T-cell (primary cell): ENCODE data around the gene DUOX2. TPM values are rescaled to one million over a fixed set of nuclear protein-coding genes. Genes with fewer than 3 reads are reported as not detected.

Experiments used
- ATAC-seq, 4 experiments: fragments of 200-7000 bp in 3 of 4; fragments of 150-1000 bp in 1 of 4; cut with Tn5 transposase; replicated peaks in 1 of 4; 1 replicate in 3 of 4; 2 replicates in 1 of 4; pipeline ENCODE4 v1.10.0; 2021; ENCODE audit warnings: moderate library complexity in 3 of 4, mild to moderate bottlenecking in 2 of 4, moderate number of reproducible peaks in 1 of 4
- CTCF ChIA-PET, 2 donors: fragments of 300-600 bp; sonication (Branson Sonifier 250); formaldehyde crosslinking; loops; one replicate each; lab custom pipeline; 2022; ENCODE audit warnings: antibody characterized with exemption in 2 of 2; lab: Charles Lee
- POLR2A ChIA-PET, 2 donors: fragments of 300-600 bp; sonication (Branson Sonifier 250); formaldehyde crosslinking; loops; one replicate each; lab custom pipeline; 2022; ENCODE audit warnings: antibody characterized with exemption in 2 of 2; lab: Charles Lee
- DNase-seq, 35 experiments: peaks; one replicate each; pipeline versions ENCODE4 v3.0.0 to v3.0.0-alpha.2; 2013 to 2023
- H3K27ac ChIP-seq: one replicate; pipeline ENCODE4 v1.5.1; 2013; ENCODE audit warnings: low read length
- H3K27me3 ChIP-seq, 2 experiments: replicated peaks in 1 of 2; 1 replicate in 1 of 2; 2 replicates in 1 of 2; pipeline versions ENCODE4 v1.6.1 to v1.7.0; 2013; ENCODE audit warnings: low read length in 1 of 2, mixed read lengths in 1 of 2; ENCODE audit not compliant: control insufficient read depth in 2 of 2, insufficient read depth in 2 of 2; ENCODE audit errors: extremely low read depth in 1 of 2
- H3K36me3 ChIP-seq, 2 donors: 1 replicate in 1 of 2; 2 replicates in 1 of 2; pipeline versions ENCODE4 v1.6.1 to v1.7.0; 2013; ENCODE audit warnings: low read length in 1 of 2; ENCODE audit not compliant: control insufficient read depth in 2 of 2, insufficient read depth in 1 of 2; ENCODE audit errors: extremely low read depth in 1 of 2
- H3K4me1 ChIP-seq, 2 experiments: 1 replicate in 1 of 2; 2 replicates in 1 of 2; pipeline versions ENCODE4 v1.6.1 to v1.7.0; 2013; ENCODE audit warnings: low read length in 2 of 2, mixed read lengths in 1 of 2; ENCODE audit not compliant: insufficient read depth in 2 of 2, control insufficient read depth in 1 of 2; ENCODE audit errors: extremely low read depth in 1 of 2
- H3K4me3 ChIP-seq, 2 donors: 1 replicate in 1 of 2; 2 replicates in 1 of 2; pipeline versions ENCODE4 v1.5.1 to v1.7.0; 2013; ENCODE audit warnings: mild to moderate bottlenecking in 2 of 2, low read length in 1 of 2, moderate library complexity in 1 of 2; ENCODE audit not compliant: control insufficient read depth in 1 of 2; ENCODE audit errors: extremely low read depth in 1 of 2
- H3K9me3 ChIP-seq: 2 replicates; pipeline ENCODE4 v1.7.0; 2013
- H3K27ac Mint-ChIP-seq, 2 donors: one replicate each; pipeline ENCODE4 v1.8.0; 2020 to 2021; ENCODE audit warnings: mild to moderate bottlenecking in 2 of 2, mixed read lengths in 2 of 2
- H3K27me3 Mint-ChIP-seq, 2 donors: one replicate each; pipeline ENCODE4 v1.8.0; 2021 to 2022; ENCODE audit warnings: mixed read lengths in 2 of 2
- H3K36me3 Mint-ChIP-seq: one replicate; pipeline ENCODE4 v1.8.0; 2021; ENCODE audit warnings: mixed read lengths
- H3K4me1 Mint-ChIP-seq, 3 donors: one replicate each; pipeline ENCODE4 v1.8.0; 2020 to 2022; ENCODE audit warnings: mixed read lengths in 3 of 3, mild to moderate bottlenecking in 1 of 3
- H3K4me3 Mint-ChIP-seq, 3 donors: one replicate each; pipeline ENCODE4 v1.8.0; 2020 to 2022; ENCODE audit warnings: mild to moderate bottlenecking in 3 of 3, mixed read lengths in 3 of 3, moderate library complexity in 3 of 3
- H3K9me3 Mint-ChIP-seq, 3 donors: one replicate each; pipeline ENCODE4 v1.8.0; 2020 to 2022; ENCODE audit warnings: mixed read lengths in 3 of 3
- WGBS: methylation state at CpG from one replicate; pipeline ENCODE4 v1.1.5; 2013; ENCODE audit warnings: missing lambda C conversion rate; ENCODE audit not compliant: insufficient coverage; 5-methylcytosine and 5-hydroxymethylcytosine counted together
- total RNA-seq, 35 experiments: library from RNA in 6 of 35; stranded (reverse) in 6 of 35; fragments of 120-200 nt in 1 of 35; gene quantifications; one replicate each; pipeline versions ENCODE4 v1.2.1 to v1.2.4 and lab custom pipeline; 2013 to 2026

DUOX2 gene
- total RNA-seq, 5 donors from 2014 or later (not counting 1 experiment from before 2014, with no cell fraction given), result 0.10 to 0.16 (median 0.12) TPM; not detected in 2

DNA sequence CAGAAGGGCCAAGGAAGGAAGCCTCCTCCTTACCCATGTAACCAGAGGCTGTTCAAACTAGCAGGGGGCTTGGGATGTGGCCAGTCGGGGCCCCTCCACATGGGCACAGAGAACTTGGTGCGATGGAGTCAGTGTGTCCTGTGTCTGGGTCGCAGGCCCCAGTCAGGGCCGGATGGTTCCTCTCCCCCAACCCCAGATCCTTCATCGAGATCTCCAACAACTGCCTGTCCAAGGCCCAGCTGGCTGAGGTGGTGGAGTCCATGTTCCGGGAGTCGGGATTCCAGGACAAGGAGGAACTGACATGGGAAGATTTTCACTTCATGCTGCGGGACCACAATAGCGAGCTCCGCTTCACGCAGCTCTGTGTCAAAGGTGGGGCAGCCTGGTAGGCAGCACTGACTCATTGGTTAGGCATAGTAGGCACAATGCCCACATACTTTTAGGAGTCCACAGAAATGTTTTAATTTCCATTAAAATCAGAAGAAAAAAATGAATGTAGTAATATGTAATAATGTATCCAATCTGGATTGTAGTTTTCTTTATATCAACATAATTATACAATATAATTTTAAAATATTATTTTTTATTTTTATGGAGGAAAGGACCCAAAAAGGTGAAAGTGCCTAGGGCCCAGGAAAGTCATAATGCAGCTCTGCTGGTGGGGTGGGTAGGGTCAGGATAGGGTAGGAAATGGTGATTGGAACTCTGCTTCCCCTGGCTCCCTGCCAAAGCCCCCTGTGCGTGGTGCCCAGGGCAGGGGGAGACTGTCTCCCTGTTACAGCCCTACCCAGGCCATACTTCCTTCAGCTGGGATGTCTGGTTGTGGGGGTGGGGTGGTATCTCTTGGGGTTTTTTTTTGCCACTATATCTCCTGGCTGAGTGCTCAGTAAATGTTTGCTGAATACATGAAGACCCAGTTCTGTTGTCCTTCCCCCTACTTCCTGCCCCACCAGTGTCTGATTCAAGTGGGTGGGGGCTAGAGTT, 34.4 kb upstream of the DUOX2 start:
- no peaks in the 10 kb centered on the region for H3K27me3 Mint-ChIP-seq
- WGBS, result 98% methylated on average over 8 of the region's 12 CpGs
- no peaks in the 10 kb centered on the region for H3K4me1 Mint-ChIP-seq
- ATAC-seq (no peak), DNase-seq (no peak)
- no peak overlapping the region for H3K27ac ChIP-seq
- H3K36me3 ChIP-seq, result peaks cover 0 to 4% of the 10 kb centered on the region in 2 donors
- H3K27ac Mint-ChIP-seq, result no peak overlapping the region
- H3K9me3 ChIP-seq, result no peaks in the 10 kb centered on the region
- peaks cover 11% of the 10 kb centered on the region for H3K36me3 Mint-ChIP-seq
- no peaks in the 10 kb centered on the region for H3K27me3 ChIP-seq
- no peaks in the 10 kb centered on the region for H3K9me3 Mint-ChIP-seq
- no peaks in the 10 kb centered on the region for H3K4me1 ChIP-seq
- ChIA-PET CTCF (interaction anchor here in 1 of 2 donors (0.7 kb wide), 1 partner anchor 22 kb away, joined by 5 read pairs; no protein-coding TSS in a partner anchor), POLR2A (no interaction called here)
- H3K4me3 Mint-ChIP-seq, result no peak overlapping the region
- H3K4me3 ChIP-seq, result no peak overlapping the region

DNA sequence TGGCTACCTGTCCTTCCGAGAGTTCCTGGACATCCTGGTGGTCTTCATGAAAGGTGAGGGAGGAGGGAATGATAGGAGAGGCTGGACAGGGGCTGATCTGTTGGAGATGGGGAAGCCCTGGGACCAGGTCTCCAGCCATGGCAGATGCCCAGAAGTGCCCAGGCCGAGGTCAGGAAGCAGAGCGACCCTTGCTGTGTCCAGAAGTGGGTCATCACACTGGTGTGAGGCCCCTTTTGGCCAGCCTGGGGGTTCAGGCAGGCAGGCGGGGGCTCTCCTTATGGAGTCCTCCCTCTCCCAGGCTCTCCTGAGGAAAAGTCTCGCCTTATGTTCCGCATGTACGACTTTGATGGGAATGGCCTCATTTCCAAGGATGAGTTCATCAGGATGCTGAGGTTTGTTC, 33.6 kb upstream of the DUOX2 start:
- Mint-ChIP-seq H3K4me3 (no peak overlapping the region), H3K4me1 (no peaks in the 10 kb centered on the region), H3K9me3 (no peaks in the 10 kb centered on the region), H3K27me3 (no peaks in the 10 kb centered on the region), H3K36me3 (peaks cover 11% of the 10 kb centered on the region), H3K27ac (no peak overlapping the region)
- Histone ChIP-seq H3K27ac (no peak overlapping the region), H3K36me3 (peaks cover 0 to 4% of the 10 kb centered on the region in 2 donors), H3K4me1 (no peaks in the 10 kb centered on the region), H3K27me3 (peaks cover 0 to 6% of the 10 kb centered on the region in 2 experiments), H3K4me3 (no peak overlapping the region), H3K9me3 (no peaks in the 10 kb centered on the region)
- no peak for DNase-seq
- WGBS, result 93% methylated on average over 3 of the region's 7 CpGs
- no peak for ATAC-seq
- CTCF ChIA-PET, result interaction anchor here in 1 of 2 donors (0.5 kb wide), 1 partner anchor 176 kb away, joined by 17 read pairs; no protein-coding TSS in a partner anchor
- POLR2A ChIA-PET, result no interaction called here

DNA sequence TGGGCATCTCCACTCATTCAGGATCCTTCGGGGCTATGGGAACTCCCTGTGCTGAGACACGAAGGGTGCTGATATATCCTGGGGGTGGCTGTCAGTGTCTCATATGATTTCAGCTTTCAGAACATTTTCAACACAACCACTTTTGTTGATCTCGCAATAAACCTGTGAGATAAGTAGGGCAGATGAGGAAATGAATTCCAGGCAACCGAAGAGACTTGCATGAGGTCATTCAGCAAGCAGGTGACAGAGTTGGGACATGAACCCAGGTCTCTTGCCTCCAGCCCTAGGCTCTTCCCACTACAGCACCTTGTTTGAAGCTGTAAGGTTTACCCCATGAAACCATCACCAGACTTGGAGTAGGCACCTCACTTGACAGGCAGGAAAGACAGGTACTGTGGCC, 32.4 kb upstream of the DUOX2 start:
- WGBS, result 100% methylated on average over 1 of the region's 4 CpGs
- H3K4me3 Mint-ChIP-seq, result no peak overlapping the region

DNA sequence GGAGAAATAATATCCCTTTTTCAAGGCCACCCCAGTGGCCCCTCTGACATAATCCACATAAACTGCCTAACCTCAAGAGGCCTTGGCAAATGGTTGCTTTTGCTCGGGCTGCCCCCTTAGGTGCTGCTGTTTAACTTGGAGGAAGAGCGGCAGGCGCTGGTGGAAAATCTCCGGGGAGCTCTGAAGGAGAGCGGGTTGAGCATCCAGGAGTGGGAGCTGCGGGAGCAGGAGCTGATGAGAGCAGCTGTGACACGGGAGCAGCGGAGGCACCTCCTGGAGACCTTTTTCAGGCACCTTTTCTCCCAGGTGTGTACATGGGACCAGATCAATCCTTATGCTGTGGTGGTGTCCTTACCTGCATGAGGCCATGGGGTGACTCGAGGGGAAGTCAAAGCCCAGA, 30.8 kb upstream of the DUOX2 start:
- no peak overlapping the region for H3K4me3 Mint-ChIP-seq
- no peak for ATAC-seq
- Histone ChIP-seq H3K4me3 (no peak overlapping the region), H3K27ac (no peak overlapping the region), H3K36me3 (no peaks in the 10 kb centered on the region), H3K9me3 (no peaks in the 10 kb centered on the region), H3K4me1 (no peaks in the 10 kb centered on the region), H3K27me3 (peaks cover 0 to 13% of the 10 kb centered on the region in 2 experiments)
- ChIA-PET CTCF (no interaction called here), POLR2A (no interaction called here)
- DNase-seq, result no peak
- no peaks in the 10 kb centered on the region for H3K4me1 Mint-ChIP-seq
- no peak overlapping the region for H3K27ac Mint-ChIP-seq
- no peaks in the 10 kb centered on the region for H3K36me3 Mint-ChIP-seq
- H3K9me3 Mint-ChIP-seq, result no peaks in the 10 kb centered on the region
- H3K27me3 Mint-ChIP-seq, result no peaks in the 10 kb centered on the region
- WGBS, result 95% methylated on average over 9 of the region's 9 CpGs

More for the DNA sequence above, 32.4 kb upstream of the DUOX2 start:
- H3K27me3 Mint-ChIP-seq, result no peaks in the 10 kb centered on the region
- Histone ChIP-seq H3K9me3 (no peaks in the 10 kb centered on the region), H3K4me1 (no peaks in the 10 kb centered on the region), H3K4me3 (no peak overlapping the region), H3K36me3 (no peaks in the 10 kb centered on the region), H3K27me3 (peaks cover 0 to 8% of the 10 kb centered on the region in 2 experiments), H3K27ac (no peak overlapping the region)
- no peaks in the 10 kb centered on the region for H3K9me3 Mint-ChIP-seq
- ATAC-seq (no peak), DNase-seq (no peak)
- ChIA-PET CTCF (interaction anchor here in 1 of 2 donors (0.9 kb wide), 1 partner anchor 10 kb away, joined by 3 read pairs; no protein-coding TSS in a partner anchor), POLR2A (no interaction called here)
- peaks cover 3% of the 10 kb centered on the region for H3K36me3 Mint-ChIP-seq
- no peaks in the 10 kb centered on the region for H3K4me1 Mint-ChIP-seq
- H3K27ac Mint-ChIP-seq, result no peak overlapping the region

DNA sequence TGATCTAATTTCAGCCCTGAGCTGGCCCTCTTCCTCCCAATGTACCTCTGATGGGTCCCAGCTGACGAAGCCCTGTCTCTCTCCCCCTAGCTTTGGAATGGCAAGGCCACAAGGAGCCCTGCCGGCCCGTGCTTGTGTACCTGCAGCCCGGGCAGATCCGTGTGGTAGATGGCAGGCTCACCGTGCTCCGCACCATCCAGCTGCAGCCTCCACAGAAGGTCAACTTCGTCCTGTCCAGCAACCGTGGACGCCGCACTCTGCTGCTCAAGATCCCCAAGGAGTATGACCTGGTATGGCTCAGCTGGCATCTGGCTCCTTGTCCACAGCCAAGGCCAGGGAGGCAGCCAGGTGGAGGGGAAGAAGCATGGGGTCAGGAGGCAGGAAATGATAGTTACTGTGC, 30.0 kb upstream of the DUOX2 start:
- Histone ChIP-seq H3K36me3 (no peaks in the 10 kb centered on the region), H3K4me1 (no peaks in the 10 kb centered on the region), H3K9me3 (no peaks in the 10 kb centered on the region), H3K4me3 (no peak overlapping the region), H3K27me3 (peaks cover 0 to 13% of the 10 kb centered on the region in 2 experiments), H3K27ac (no peak overlapping the region)
- H3K4me3 Mint-ChIP-seq, result no peak overlapping the region
- POLR2A ChIA-PET, result no interaction called here
- WGBS, result 92% methylated on average over 11 of the region's 11 CpGs
- DNase-seq (no peak), ATAC-seq (no peak)
- H3K27ac Mint-ChIP-seq, result no peak overlapping the region
- CTCF ChIA-PET, result no interaction called here
- no peaks in the 10 kb centered on the region for H3K36me3 Mint-ChIP-seq
- H3K27me3 Mint-ChIP-seq, result no peaks in the 10 kb centered on the region
- H3K4me1 Mint-ChIP-seq, result no peaks in the 10 kb centered on the region
- H3K9me3 Mint-ChIP-seq, result no peaks in the 10 kb centered on the region

DNA sequence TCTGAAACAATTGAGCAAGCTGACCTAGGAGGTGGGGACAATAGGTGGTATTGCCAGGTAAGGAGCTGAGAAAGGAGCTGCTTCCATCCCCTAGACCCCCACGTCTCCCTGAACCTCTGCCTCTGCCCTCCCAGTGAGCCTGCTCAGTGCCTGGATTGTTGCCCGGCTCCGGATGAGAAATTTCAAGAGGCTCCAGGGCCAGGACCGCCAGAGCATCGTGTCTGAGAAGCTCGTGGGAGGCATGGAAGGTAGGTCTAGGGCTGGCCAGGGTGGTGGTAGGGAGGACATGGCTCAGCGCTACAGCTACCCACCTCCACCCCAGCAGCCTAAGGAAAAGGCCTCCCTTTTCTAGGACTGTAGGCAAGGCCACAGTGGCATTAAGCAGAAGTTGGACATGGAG, 29.1 kb upstream of the DUOX2 start:
- WGBS, result no CpG with 5 or more reads among the region's 7 CpGs
- Histone ChIP-seq H3K9me3 (no peaks in the 10 kb centered on the region), H3K27ac (no peak overlapping the region), H3K27me3 (peaks cover 0 to 13% of the 10 kb centered on the region in 2 experiments), H3K4me1 (no peaks in the 10 kb centered on the region), H3K36me3 (no peaks in the 10 kb centered on the region), H3K4me3 (no peak overlapping the region)
- ChIA-PET CTCF (no interaction called here), POLR2A (no interaction called here)
- peaks cover 0 to 2% of the 10 kb centered on the region in 2 donors for H3K27me3 Mint-ChIP-seq
- DNase-seq (no peak), ATAC-seq (no peak)
- H3K4me1 Mint-ChIP-seq, result no peaks in the 10 kb centered on the region
- H3K27ac Mint-ChIP-seq, result no peak overlapping the region
- no peaks in the 10 kb centered on the region for H3K9me3 Mint-ChIP-seq
- no peak overlapping the region for H3K4me3 Mint-ChIP-seq
- H3K36me3 Mint-ChIP-seq, result no peaks in the 10 kb centered on the region
